HG03521 (cell line): ENCODE data around the gene ACACA.
"Not testable (repeated sequence)": the region's sequence is repeated elsewhere in the genome, so short reads cannot be mapped to it uniquely, and the experiment has no call there.

Experiments used
- ATAC-seq: cut with Tn5 transposase; IDR thresholded peaks from one replicate; pipeline ENCODE4 v1.9.1; 2021; ENCODE audit warnings: mild to moderate bottlenecking, moderate library complexity; ENCODE audit not compliant: unreplicated experiment

Gene ACACA

DNA sequence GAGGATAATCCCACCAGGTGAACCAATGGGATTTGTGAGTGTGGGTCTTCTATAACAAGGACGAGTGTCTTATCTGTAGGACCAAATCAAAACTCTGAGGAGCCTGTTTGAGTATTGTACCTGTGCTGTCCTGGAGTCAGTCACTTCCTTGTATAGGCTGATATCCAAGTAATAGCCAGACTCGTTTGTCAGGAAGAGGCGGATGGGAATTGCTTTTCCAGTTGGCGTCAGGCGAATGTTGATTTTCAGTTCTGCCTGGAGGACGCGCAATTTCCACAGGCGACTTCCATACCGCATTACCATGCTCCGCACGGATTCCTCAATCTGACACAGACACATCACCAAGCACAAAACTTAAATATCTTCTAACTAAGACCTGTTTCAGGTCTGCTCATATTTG, 218.5 kb downstream of the ACACA start:
- ATAC-seq = no peak

DNA sequence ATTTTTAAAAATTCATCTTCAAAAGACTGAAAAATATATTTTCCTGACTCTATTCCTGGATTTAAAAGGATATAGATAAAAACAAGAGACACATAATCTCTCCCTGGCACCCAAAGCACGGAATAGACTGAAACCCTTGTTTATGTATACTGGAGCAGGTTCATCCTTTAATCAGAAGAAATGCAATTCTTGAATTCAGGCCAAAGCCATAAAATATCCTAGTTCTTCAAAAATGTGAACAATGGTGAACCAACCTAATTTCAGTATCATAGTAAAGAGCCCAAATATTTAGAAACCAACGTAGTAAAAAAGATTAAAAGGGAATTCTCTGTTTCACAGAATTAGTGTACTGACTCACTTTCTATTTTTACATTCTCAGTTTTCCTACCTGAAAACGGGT, 219.4 kb downstream of the ACACA start:
- no peak for ATAC-seq

GRCh38 chr17:37182786-37183465, 223.7 kb downstream of the ACACA start:
- ATAC-seq = no peak

DNA sequence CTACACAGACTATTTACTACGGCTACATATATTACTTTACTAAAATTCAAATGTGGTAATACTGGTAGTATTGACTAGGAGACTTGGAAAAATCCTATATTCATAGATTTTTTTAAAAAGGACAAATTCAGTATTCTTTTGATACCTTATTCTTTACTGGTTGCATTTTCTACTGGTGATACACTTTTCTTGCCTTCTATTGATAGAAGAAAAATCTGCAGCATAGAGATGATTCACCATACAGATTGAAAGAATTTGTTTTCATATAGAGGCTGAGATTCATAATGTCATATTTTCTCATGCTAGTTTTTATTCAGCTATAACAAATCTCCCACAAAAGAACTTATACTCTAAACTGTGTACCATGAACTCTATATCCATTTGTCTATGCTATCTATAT, 226.3 kb downstream of the ACACA start:
- ATAC-seq = no peak

DNA sequence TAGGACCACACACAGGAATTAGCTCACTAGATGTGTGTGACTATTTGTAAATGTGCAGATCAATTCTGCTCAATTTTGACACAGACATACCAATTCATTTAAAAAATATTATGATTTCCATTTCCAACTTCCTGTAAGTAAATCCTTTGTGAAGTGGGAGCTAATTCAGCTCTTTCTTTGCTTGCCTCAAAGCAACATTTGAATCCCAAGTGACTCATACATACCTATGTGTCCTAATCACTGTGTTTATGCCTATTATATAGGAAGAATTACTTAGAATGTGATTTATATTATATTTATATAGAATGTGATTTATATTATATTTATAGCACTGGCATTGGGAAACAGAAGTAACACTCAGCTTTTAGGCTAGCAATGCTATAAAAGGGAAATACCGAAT, 226.7 kb downstream of the ACACA start:
- ATAC-seq = no peak

DNA sequence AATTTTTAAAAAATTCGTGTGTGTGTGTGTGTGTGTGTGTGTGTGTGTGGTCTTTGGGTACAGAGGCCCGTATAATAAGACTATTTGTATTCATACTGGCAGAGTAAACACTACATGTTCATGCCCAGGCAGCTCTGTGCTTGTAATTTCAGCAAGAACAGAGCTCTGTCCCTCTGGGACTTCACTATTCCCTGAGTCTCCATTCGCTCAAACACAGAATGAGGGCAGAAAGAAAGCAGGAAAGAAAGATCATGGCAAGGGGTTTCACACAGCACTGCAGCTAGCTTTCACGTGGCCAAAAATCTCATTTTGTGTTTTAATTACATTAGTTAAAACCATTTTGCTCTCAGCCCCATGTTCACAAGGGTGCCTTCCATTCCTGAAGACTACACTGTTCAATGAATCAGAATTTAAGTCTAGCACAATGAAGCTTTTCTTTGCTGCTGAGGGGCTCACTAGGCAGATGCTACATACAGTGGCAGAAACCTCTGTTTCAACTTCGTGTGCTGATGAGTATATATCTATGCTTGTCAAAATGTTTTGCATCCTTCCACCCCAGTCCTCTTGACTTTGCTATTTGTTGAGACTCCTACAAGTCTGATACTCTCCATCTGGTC, 229.3 kb downstream of the ACACA start:
- no peak for ATAC-seq

- ATAC-seq = no peak
These were observed 229.9 kb downstream of the ACACA start for GRCh38 chr17:37176723-37177122.

DNA sequence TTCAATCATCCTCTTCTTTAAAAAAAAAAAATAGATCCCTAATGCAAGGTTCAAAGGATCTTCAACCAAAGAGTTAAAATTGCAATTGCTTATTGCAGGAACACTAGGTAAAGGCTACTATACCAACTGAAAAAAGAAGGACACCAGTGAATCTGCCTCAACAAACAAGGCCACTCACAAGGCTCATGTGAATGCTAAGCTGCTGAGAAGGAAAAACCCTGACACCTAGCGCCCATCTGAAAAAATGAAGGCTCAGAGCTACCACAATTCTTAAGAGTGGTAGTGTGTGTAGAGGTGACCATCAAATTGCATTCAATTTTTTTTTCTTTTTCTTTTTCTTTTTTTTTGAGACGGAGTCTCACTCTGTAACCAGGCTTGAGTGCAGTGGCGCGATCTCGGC, 232.4 kb downstream of the ACACA start:
- no peak for ATAC-seq

- ATAC-seq = no peak
These were observed 235.7 kb downstream of the ACACA start for GRCh38 chr17:37170881-37171425.

DNA sequence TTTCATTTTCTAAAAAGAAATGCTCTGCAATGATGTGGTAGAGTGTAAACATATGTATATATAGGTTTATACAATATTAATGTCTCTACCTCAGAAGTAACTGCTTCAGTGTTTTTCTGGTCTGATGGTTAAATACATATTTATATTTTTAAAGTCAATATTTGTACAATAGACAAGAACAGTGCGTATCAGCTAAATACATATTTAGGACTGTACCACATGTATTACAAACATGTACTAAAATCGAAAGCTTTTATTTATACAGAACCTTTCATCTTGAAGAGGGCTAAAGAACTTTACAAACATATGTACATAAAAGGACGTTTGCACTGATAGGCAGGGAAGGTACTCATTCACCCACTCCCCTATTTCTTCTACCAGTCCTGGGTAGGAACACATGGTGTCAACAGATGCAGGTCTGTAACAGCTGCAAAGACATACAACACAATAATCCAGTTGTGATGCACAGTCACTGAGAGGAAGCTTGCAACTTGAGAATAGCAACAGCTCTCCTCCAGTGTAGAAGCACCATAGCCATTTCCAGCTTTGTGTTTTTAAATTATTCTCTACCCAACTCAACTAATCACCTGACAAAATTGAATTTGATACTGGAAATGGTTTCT, 237.8 kb downstream of the ACACA start:
- ATAC-seq = no peak

DNA sequence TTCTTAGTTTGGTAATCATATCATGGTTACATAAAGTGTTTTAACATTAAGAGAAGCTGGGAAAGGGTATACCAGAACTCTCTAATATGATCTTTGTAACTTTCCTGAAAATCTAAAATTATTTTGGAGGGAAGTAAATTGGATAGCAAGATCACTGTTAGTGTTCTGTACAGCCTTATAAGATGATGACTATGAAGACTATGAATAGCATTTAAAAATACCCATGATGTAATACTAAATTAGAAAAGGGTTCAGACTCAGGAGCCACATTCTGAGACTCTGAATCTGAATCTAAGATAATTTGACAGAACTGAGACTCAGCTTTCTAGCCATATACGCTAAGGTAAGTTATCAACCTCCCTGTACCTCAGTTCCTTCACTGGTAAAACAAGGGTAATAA, 238.9 kb downstream of the ACACA start:
- ATAC-seq = no peak

DNA sequence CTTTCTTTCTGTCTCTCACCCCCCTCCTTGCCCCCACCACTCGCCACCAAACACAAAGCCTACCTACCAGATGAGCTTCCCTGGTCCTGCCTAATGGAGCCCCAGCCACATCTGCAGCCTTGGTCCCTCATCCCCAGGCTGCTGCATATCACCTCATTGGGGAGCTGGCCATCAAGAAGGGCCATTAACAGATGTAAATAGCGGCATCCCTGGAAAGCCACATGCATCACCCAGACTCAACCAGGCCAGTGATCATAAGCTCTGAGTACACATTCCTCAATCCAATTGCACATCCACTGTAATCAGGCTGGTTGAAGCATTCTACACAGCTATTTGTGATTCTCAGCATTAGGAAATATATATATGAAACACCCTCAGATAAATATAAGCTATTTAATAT, 242.6 kb downstream of the ACACA start:
- ATAC-seq = no peak

- no peak for ATAC-seq
These were observed 243.8 kb downstream of the ACACA start for GRCh38 chr17:37162800-37163199.

DNA sequence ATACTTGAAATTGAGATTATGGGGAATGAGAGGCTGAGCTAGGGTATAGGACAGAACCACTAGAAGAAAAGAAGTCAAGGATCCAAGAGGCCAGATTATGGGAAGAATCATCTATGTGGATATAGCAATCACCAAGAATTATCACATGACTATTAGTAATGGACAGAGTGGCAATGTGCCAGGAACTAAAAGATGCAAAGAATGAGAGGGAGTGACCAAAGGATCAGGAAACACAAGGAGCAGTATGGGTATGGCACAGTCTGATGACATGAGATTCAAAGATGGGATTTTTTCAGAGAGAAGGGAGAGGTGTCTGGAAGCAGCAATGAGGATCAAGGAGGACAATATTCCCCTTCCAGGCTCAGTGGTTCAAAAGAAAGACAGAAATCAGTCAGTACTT, 245.7 kb downstream of the ACACA start:
- no peak for ATAC-seq

- ATAC-seq = no peak
These were observed 248.3 kb downstream of the ACACA start for GRCh38 chr17:37158290-37158689.

DNA sequence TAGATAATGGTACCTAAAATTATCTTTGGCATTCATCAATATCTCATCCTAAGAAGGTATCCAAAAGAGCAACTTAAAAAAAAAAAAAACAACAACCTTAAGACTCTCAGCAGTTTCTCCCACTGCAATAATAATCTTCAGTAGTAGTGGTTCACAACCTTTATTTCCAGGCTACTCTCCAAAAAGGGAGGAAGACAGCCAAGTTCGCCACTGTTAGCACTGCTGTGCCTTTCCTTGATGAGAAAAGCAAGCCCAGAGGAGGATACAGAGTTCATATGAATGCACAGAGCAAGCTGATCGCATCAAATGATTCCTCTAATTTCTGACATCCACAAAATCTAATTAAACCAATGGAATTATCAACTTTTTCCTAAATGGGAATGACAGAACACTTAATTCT, 258.5 kb downstream of the ACACA start:
- ATAC-seq = no peak

GRCh38 chr17:37147301-37147812, 259.3 kb downstream of the ACACA start:
- peak; percentile 59 for ATAC-seq

DNA sequence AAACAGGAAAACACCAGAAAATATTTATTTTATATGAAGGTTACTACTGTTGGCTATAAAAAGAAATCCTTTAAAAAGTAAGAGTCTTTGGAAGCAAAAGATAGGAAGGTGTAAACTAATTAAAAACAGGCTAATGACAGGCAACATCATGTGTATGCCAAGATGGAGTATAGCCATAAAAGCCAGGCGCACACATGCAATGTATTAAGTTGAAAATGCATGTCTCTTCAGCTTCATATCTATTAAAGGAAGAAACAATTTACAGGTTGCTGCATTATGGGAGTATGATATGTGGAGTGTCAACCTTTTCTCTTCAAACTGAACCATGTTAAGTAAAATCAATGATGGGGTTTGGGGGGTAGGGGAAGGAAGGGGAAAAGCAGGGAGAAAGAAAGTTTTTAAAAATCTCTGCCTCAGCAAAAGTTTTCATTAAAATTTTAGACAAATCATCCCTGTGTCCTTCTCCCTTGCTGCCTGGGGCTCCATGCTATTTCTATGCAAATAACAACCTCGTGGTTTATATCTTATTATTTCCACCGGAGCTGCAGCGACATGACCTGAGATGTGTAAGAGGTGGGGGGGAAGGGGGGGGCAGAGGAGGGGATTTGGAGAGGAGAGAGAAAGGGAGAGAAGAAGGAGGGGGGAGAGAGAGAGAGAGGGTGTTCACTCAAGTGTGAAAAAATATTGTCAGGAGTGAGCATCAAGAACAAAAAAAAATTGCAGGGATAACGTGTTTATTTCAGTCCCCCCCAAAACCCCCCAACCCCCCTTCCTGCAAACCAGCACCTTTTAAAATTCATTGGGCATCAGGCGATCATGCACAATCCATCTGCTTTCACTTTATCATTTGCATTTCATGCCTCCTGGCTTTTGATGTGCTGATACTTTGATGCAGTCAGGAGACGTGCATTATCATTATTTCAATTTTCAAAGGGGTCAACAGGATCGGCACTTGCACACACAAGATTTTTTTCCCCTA, 260.3 kb downstream of the ACACA start:
- ATAC-seq = no peak

- no peak for ATAC-seq
These were observed 262.4 kb downstream of the ACACA start for GRCh38 chr17:37144075-37144701.

- ATAC-seq = not testable (repeated sequence)
These were observed 263.1 kb downstream of the ACACA start for GRCh38 chr17:37143558-37143957.
